ENCODE data around the gene KIAA0513.
"Not testable (repeated sequence)": the region's sequence is repeated elsewhere in the genome, so short reads cannot be mapped to it uniquely, and the experiment has no call there.

The KIAA0513 gene

DNA sequence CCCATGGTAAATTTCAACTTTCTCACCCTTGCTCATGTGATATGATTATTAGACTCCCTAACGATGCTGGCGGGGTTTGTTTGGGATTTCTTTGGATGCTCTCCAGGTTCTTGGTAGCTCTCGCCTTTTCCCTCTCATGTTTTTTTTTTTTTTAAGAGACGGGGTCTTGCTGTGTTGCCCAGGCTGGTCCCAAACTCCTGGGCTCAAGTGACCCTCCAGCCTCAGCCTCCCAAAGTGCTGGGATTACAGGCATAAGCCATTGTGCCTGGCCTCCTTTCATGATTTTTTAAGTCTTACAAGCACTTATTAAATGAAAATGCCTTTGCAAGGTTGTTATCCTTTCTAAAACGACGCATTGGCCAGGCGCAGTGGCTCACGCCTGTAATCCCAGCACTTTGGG, 24.1 kb downstream of the KIAA0513 start:
- DNase-seq = no peak

GRCh38 chr16:85052536-85052935, 24.9 kb downstream of the KIAA0513 start:
- no peak for DNase-seq

- not testable (repeated sequence) for DNase-seq
These were observed 26.7 kb downstream of the KIAA0513 start for GRCh38 chr16:85054321-85054720.

DNA sequence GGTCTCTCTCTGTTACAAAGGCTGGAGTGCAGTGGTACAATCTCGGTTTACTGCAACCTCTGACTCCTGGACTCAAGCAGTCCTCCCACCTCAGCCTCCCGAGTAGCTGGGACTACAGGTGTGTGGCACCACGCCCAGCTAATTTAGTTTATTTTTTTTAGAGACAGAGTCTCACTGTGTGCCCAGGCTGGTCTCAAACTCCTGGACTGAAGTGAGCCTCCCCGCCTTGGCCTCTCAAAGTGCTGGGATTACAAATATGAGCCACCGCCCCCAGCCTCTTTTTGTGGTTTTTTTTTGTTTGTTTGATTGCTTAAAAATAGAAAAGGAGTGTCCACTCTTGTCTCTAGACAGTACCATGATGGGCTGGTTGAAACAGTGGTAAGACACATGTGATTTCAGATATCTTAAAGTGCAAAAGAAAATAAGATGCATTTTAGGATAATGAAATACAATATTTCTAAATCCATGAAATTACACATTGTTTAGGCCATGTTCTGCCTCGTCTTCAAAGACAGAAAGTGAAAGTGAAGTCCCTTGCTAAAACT, 27.4 kb downstream of the KIAA0513 start:
- no peak for DNase-seq

- DNase-seq = peak; percentile 88
These were observed 28.1 kb downstream of the KIAA0513 start for GRCh38 chr16:85055493-85056210.

DNA sequence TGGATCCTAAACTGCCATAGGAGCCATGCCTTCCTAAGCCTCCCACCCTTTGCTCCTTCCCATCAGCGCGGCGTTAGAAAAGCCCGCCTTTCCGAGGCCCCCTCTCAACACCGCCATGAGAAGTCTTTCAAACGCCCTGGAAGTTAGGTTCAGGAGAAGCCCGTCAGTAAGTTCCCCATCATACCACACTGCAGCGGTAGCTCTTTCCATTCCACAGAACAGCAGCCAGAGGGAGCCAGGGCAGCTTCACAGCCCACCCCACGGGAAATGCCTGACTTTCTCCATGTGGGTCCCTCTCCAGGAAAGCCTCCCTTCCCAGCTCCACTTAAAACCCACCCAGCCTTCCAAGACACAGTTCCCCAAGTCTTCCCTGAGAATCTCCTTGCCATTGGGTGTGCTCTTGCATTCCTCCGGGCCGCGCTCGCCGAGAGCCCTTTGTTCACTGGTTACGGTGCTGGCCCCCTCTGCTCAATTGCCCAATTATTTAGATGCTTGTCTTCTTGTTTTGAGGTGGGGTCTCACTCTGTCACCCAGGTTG, 28.7 kb downstream of the KIAA0513 start:
- DNase-seq = no peak

DNA sequence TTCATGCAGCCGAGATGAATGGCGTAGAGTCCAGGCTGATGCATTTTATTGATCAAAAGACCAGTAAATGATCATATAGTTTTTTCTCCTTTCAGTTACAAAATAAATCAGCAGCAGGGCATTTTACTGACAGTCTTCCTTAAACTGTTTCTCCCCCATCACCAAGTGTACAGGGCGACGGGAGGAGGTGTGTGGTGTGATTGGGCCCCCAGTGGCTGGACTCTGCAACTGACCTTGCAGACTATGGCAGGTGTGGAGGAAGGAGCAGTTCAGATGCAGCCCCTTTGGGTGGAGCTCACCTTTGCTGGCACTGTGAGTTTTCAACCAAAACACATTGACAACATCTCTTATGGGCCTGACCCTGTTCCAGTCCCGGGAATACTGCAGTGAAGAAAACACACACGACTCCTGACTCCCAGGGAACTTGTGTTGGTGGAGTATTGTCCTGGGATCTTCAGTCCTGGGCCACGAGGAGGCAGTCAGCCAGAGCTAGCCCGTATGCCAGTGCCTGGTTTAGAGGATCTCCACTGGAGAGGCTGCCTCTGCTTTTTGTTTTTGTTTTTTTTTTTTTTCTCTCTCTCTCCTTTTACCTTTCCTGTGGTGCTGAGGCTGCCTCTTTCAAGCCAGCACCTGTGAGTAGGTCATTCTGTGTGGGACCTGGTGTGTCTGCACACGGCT, 29.8 kb downstream of the KIAA0513 start:
- DNase-seq = no peak

- DNase-seq = no peak
These were observed 30.4 kb downstream of the KIAA0513 start for GRCh38 chr16:85057948-85058347.

GRCh38 chr16:85058909-85059308, 31.3 kb downstream of the KIAA0513 start:
- DNase-seq = no peak

DNA sequence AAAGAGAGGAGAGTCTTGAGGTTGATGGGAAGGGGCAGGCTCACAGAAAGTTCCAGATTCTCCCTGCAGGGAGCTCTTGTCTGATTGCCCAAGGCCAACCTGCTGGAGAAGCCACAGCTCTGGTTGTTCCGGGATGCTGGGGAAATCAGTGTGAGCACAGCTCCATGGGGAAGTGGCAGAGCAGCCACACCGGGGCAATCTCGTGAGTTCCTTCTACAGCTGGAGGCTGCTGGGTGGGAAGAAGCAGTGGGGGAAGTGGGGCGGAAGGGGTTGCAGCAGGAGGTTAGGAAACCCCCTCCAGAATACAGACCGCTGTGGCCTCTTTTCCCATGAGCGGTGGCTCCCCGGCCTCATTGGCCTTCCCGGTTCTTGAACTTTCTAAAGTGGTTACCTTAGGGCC, 34.0 kb downstream of the KIAA0513 start:
- no peak for DNase-seq

GRCh38 chr16:85062323-85062722, 34.7 kb downstream of the KIAA0513 start:
- no peak for DNase-seq

GRCh38 chr16:85062845-85063244, 35.2 kb downstream of the KIAA0513 start:
- DNase-seq = no peak

GRCh38 chr16:85064186-85064585, 36.6 kb downstream of the KIAA0513 start:
- DNase-seq = no peak

DNA sequence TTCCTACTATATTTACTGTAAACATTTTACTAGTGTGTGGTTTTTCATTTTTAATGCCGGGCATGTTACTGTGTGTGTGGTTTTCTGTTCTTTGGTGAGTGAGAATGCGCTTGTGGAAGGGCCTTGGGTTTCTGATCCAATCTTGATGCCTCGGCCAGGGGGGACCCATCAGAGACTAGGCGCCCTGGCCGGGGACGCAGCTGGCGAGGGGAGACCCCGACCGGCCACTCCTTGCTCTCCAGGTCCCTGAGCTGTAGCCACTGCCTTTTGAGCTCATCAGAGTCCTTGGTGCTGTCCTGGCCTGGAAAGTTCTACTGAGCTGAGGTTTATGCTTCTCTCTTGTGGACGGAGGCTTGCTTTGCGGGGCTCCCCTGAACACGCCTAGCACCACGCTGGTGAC, 37.5 kb downstream of the KIAA0513 start:
- DNase-seq = no peak

DNA sequence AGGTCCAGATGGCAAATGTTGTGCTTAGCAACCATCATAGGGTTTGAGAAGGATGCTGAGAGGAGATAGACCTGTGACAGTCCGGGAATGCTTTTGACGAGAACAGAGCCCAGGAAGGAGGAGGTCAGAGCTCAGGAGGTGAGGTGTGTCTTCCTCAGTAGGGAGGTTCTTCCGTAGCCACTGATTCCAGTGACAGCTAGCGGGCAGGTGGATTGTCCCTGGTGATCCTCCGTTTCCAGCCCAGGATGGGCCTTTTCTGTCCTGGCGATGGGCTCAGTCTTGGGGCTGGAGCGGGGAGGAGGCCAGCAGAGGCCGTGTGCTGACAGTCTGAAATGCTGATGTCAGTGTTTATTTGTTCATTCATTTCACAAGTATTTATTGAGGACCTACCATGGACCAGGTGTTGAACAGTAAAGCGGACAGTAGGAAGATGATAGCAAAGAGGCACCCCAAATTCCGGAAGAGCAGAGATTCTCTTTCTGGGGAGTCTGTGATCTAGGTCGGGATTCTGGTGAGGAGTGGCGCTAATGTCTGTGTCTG, 38.8 kb downstream of the KIAA0513 start:
- no peak for DNase-seq

DNA sequence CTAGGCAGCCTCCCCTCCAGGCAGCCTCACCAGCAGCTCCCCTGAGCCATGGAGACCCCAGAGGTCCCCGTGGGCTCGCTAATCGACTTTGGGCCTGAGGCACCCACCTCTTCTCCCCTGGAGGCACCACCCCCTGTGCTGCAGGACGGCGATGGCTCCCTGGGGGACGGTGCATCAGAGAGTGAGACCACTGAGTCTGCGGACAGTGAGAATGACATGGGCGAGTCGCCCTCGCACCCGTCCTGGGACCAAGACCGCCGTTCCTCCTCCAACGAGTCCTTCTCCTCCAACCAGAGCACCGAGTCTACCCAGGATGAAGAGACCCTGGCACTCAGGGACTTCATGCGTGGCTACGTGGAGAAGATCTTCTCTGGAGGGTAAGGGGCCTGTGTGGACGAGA, 39.4 kb downstream of the KIAA0513 start:
- DNase-seq = no peak

DNA sequence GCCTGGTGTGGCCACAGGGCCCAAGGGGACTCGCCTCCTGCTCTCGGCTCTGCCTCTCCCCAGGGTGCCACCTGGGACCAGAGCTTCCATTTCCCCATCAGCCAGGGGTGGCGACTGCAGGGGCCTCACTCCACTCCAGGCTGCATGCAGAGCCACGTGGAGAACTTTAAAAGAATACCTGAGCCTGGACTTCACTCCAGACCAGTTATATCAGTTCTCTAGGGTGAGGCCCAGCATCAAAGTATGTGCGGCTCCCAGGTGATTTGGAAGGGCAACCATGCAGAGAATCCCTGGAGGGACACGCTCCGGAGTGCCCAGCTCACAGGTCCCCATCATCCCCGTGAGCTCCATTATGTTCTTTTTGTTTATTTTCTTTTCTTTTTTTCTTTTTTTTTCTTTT, 39.8 kb downstream of the KIAA0513 start:
- DNase-seq = no peak

GRCh38 chr16:85068746-85069145, 41.2 kb downstream of the KIAA0513 start:
- no peak for DNase-seq

DNA sequence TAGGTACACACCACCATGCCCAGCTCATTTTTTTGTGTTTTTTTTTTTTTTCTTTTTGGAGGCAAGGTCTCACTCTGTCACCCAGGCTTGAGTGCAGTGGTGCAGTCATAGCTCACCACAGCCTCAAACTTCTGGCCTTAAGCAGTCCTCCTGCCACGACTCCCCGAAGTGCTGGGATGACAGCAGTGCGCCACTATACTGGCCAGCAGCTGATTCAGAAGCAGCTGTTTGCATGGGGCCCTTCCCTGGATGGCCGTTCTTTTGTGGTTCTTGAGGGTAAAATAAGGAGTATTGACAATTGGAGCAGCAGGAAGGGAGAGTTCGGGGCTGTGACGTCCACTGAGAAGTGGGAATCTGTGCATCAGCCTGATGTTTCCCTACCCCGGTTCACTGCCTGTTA, 41.6 kb downstream of the KIAA0513 start:
- DNase-seq = no peak

DNA sequence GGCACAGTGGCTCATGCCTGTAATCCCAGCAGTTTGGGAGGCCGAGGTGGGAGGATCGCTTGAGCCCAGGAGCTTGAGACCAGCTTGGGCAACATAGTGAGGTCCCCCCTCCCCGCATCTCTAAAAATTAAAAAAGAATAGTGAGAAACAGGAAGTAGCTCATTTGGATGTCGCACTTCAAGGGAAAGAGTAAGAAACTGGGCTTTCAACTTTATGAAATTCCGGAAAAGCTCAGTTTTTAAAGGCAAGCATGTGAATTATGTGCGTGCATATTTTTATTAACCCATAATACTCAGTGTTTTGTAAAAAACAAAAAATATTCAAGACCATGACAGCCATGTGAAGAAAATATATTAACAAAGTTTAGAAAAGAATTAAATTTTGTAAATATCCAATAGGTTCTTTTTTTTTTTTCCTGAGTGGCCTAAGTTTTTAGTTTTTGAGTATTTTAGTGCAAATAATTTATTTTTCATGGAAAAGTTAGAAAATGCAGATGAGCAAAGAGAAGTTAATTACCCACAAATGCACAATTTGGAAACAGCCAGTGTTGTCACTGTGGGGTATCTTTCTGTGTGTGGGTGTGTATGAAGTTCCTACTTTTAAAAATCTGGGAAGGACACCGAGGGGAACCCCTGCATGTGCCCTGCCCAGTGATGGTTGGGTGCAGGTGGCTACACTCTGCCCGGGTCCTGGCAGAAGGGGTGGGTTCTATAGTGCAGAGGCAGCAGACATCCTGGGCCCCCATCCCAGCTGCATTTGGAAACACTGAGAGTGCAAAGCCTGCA, 44.7 kb downstream of the KIAA0513 start:
- DNase-seq = no peak

DNA sequence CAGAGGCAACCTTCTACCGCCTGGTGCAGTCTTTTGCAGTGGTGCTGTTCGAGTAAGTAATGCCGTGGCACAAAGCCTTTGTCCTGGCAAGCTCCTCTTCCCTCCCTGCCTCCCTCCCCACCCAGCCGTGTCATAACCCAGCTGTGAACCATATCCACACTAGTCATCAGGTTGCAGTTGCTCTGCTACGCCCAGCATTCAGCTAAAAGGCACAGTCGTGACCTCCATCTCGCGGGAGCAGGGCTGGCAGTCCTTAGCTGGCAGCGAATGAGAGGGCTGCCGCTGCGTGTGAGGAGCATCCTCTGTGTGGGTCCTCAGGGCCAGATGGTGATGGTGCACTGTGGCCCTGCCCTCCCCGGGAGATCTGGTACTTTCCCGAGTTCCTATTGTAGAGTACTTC, 45.4 kb downstream of the KIAA0513 start:
- DNase-seq = no peak

DNA sequence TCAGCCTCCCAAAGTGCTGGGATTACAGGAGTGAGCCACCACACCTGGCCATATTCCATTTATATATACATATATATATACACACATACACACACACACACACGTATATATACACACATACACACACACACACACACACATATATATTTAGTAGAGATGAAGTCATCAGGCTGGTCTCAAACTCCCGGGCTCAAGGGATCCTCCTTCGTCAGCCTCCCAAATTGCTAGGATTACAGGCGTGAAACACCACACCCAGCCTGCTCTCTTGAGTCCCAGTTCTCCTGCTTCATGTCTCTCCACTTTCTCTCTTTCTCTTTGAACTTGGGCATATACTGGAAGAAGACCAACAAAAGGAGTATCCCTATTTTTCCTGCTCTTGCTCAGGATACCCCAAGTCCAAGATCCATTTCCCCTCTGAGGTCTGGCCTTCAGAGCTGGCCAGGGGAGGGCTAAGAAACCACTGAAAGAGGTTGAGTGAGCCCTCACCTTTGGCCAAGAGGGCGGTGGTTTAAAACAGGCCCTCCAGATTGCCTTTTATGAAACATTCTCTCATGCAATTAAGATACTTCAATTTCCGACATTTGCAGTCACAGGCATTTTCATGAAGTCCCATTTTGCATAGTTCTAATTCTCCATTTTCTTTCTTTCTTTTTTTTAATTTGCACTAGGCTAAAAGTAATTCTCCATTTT, 46.8 kb downstream of the KIAA0513 start:
- DNase-seq = no peak

All from KG1 (cell line).